ENCODE results near the gene EGLN2.
"Not testable (repeated sequence)": the region's sequence is repeated elsewhere in the genome, so short reads cannot be mapped to it uniquely, and the experiment has no call there.

Gene EGLN2

DNA sequence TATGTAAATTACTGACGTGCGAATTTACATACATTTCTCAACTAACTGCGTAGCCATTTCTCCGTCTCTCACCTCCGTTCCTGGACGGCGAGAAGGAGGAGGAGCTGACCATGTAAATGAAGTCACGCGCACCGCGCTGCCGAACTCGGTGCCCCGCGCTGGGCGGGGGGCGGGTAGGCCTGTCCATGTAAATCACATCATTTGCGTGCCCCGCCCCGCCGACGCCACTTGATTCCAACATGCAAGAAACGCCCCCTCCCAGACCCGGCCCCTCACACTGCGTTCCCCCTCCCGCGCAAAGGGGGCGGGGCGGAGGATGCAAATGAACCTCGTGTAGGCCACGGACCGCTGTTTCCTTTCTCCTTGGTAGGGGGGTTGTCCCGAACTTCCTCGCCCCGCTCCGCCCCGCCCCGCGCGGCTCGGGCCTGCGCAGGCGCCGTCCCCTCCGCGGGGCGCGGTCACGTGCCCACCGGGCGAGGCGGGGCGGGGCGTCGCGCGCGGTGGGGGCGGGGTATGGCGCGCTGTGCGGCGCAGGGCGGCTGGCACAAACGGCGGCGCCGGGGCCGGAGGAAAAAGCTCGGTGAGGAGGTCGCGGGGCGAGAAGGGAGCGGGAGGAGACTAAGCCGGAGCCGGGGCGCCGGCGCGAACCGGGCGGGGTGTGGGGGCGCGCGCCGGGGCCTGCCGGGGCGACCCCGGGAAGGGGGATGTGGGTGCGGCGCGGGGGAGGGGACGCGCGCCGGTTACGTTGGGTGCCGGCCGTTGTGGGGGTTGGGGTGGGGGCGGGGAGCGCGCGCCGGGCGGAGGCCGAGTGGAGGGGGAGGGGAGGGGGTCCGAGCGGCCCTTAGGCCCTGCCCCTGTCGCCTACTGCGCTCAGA is at the start of gene EGLN2:
EGLN2 (plus strand) TSS at position 509 of the 875 bp plus-strand sequence. CDS start 1,382 bp downstream, outside the sequence.
- peak; percentile 100 for DNase-seq

DNA sequence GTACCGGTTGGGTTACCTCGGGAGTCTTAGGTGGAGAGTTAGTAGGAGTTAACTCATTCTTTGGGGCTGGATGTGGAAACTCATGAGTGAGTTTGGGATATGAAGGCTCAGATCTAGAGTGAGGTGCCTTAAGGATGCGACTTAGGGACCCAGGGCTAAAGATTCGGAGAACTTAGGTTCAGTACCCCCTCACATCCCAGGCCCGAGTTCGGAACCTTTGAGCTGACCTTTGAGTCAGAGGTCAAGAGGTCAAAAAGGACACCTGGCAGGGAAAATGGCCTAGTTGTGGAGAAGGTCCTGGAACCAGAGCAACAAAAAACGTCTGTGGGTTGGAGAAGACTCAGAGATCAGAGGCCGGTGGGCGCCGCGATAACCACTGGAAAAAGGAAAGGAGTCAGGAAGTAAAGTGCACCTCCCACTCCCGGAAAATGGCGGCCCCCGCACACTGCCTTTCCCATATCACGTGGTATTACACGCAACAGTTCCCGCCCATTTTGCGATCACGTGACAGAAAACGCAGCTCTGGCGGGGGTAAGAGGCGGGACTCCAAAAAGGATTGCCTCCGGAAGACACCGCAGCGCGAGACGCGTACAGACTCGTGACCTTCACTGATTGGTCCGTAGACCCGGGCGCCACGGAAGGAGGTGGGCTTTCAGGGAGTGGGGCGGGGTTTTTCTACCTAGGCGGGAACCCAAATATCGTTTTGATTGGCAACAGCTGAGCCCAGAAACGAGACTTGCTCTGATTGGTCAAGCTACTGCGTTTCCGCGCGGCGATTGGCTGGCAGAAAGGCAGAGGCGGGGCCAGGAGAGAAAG is 48.7 kb upstream of the EGLN2 start, which contains the start of gene ACTMAP:
ACTMAP (minus strand) TSS at position 420 of the 816 bp plus-strand sequence. CDS start 674 bp downstream, outside the sequence.
- DNase-seq, result peak; percentile 100

DNA sequence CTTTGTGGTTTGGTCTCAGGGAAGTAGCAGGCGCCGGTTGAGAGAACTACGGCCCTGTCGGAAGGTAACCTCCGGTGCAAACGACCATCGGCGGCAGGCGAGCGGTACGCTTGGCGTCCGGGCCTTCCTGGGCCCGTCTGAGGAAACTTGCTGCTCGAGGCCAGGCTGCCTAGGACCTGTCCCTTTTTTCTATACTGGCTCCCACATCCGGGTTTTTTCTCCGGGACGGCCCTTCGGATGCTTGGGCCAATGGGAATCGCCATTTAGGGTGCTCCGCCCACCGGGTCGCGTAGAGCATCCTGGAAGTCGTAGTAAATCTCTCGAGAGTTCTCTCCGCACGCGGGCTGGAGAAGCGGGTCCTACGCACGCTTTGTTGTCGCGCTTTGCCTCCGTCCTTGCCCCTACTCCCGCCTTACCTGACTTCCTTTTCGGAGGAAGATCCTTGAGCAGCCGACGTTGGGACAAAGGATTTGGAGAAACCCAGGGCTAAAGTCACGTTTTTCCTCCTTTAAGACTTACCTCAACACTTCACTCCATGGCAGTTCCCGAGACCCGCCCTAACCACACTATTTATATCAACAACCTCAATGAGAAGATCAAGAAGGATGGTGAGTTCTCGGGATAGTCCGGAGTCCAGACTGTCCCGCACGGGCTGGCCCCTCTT is 48.0 kb upstream of the EGLN2 start, which contains the start of gene SNRPA:
SNRPA (plus strand) TSS at position 330 of the 664 bp plus-strand sequence; CDS start at position 536, 206 bp downstream.
- DNase-seq, result peak; percentile 99

DNA sequence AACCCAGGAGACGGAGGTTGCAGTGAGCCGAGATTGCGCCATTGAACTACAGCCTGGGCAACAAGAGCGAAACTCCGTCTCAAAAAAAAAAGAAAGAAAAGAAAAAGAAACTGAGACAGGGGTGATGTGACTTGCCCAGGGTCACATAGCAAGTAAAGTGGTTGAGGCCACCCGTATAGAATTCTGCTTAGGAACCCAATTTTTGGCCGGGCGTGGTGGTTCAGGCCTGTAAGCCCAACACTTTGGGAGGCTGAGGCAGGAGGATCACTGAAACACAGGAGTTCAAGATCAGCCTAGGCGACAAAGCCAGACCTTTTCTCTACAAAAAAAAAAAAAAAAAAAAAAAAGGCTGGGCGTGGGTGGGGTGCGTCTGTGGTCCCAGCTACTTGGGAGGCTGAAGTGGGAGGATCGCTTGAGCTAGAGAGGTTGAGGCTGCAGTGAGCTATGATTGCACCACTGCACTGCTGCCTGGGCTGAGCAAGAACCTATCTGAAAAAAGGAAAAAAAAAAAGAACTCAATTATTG is 46.7 kb upstream of the EGLN2 start:
- no peak for DNase-seq

- no peak for DNase-seq
These were observed 44.3 kb upstream of the EGLN2 start for GRCh38 chr19:40754611-40755247.

- DNase-seq, result no peak
These were observed 43.8 kb upstream of the EGLN2 start for GRCh38 chr19:40755248-40755624.

DNA sequence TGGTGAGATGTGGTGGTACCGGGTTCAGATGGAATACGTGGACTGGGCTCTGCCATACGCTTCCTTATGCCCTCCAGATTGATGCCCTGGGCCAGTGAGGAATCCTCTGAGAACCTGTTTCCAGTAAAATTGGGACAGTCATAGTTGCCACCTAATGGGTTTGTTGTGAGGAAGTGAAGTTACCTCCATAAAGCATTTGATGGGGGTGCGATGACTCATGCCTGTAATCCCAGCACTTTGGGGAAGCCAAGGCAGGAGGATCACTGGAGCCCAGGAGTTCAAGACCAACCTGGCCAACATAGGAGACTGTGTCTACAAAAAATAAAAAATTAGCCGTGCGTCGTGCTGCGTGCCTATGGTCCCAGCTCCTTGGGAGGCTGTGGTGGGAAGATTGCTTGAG is 43.2 kb upstream of the EGLN2 start:
- DNase-seq, result no peak

GRCh38 chr19:40756502-40757110 is 42.4 kb upstream of the EGLN2 start:
- no peak for DNase-seq

- DNase-seq, result no peak
These were observed 40.5 kb upstream of the EGLN2 start for GRCh38 chr19:40758491-40758890.

DNA sequence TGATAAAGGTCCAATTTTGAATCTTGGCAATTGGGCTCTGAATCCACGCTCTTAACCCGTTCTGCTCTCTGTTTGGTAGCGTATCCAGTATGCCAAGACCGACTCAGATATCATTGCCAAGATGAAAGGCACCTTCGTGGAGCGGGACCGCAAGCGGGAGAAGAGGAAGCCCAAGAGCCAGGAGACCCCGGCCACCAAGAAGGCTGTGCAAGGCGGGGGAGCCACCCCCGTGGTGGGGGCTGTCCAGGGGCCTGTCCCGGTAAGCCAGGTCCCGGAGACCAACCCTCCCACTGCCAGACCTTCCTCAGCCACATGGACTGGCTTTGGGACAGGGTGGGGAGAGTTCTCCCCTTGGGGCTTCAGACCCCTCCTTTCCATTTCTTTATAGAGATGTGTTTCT is 39.6 kb upstream of the EGLN2 start:
- no peak for DNase-seq

- no peak for DNase-seq
These were observed 36.1 kb upstream of the EGLN2 start for GRCh38 chr19:40762754-40763470.

DNA sequence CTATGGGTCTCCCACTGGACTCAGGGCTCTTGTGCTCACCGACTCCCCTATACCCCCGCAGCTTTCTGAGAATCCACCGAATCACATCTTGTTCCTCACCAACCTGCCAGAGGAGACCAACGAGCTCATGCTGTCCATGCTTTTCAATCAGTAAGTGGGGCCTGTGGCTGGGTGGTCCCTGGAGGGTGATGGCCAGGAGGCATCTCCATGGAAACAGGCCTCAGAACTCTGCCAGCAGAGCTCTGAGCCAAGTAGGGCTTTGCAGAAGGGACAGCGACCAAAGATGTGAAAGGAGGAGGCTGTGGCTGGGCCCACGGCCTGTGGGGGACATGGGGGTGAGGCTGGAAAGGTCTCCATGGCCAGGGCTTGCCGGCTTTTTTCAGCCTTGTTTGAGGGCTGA is 35.5 kb upstream of the EGLN2 start:
- DNase-seq, result no peak

DNA sequence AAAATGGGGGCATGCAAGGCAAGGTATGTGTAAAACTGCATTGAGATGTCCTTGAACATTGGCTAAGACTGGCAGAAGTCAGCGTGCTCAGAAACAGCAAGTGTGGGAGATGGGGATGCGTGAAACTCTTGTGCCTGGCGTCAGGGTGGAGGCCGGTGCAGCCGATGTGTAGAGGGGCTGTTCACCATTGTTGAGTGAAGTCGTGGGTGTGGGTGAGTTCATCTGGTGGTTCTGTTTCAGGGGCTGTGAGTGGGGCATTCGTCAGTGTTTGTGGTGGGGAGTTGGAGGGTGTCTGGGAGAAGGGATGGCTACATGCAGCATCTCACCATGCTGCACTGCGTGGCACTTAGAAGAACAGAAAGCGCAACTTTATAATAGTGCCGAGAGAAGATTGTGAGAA is 35.0 kb upstream of the EGLN2 start:
- DNase-seq, result no peak

DNA sequence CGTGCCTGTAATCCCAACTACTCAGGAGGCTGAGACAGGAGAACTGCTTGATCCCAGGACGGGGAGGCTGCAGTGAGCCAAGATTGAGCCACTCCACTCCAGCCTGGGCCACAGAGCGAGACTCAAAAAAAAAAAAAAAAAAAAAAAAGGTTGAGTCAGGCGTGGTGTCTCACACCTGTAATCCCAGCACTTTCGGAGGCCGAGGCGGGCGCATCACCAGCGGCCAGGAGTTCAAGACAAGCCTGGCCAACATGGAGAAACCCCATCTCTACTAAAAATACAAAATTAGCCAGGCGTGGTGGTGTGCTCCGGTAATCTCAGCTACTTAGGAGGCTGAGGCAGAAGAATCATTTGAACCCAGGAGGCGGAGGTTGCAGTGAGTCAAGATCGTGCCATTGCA is 32.6 kb upstream of the EGLN2 start:
- not testable (repeated sequence) for DNase-seq

DNA sequence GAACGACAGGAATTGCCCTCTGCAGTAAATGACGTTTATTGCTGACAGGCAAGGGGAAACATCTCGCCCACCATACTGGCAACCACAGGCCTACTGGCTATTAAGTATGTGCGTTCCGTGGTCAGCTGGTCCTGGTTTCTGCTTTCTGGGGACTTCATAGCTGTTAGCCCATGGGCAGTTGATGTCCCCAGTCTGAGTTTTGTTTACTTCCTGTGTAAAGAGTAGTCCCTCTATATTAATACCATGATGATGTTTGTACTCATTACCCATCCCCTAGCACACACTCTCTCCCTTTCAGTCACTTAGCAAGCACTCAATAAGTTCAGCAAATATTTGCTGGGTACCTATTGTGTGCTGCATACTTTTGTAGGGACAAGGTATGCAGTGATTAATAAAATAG is 30.1 kb upstream of the EGLN2 start:
- no peak for DNase-seq

DNA sequence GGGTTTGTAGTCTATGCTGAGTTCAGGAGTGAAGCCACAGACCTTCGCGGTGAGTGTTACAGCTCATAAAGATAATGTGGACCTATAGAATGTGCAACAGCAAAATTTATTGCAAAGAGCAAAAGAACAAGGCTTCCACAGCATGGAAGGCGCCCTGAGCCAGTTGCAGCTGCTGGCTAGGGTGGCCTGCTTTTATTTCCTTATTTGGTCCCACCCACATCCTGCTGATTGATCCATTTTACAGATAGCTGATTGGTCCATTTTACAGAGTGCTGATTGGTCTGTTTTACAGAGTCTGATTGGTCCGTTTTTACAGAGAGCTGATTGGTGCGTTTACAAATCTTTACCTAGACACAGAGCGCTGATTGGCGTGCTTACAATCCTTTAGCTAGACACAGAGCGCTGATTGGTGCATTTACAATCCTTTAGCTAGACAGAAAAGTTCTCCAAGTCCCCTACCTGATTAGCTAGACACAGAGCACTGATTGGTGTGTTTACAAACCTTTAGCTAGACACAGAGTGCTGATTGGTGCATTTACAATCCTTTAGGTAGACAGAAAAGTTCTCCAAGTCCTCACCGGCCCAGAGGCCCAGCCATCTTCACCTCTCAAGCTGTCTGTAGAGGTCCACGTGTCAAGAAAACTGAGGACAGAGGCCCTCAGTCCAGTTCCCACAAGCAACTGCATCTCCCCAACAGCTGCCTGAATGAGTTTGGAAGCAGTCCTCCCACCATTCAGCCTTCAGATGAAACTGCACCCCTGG is 27.7 kb upstream of the EGLN2 start:
- DNase-seq, result peak; percentile 59

DNA sequence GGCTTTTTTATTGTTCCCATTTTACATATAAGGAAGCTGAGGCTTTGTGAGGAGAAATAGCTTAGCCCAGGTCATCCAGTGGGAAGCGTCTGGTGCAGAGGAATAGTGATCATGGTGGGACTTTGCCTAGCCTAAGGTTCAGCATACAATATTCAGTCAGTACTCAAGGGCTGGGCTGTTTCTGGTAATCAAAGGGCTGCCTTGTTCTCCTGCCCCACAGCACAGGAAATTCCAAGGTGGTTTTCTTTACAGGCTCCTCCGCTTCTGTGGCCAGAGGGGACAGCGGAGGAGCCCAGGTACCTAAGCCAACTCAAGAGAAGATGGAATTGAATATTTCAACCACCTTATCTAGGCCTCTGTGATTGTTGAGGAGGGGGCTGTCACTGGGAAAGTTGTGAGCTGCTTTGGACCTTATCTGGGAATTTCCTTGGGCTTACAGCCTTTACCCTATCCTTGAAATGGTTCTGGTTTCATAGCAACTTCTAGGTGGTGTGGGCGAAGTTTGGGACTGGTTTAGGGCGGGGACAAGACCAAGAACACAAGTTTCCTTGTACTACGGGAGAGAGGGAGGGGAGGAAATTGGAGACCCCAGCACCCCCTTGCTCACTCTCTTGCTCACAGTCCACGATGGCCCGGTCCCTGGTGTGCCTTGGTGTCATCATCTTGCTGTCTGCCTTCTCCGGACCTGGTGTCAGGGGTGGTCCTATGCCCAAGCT is 23.9 kb upstream of the EGLN2 start, which contains the start of gene MIA:
MIA (plus strand) TSS at position 606 of the 716 bp plus-strand sequence; CDS start at position 628, 22 bp downstream.
- DNase-seq, result no peak

GRCh38 chr19:40775632-40776022 is 23.4 kb upstream of the EGLN2 start:
- no peak for DNase-seq

DNA sequence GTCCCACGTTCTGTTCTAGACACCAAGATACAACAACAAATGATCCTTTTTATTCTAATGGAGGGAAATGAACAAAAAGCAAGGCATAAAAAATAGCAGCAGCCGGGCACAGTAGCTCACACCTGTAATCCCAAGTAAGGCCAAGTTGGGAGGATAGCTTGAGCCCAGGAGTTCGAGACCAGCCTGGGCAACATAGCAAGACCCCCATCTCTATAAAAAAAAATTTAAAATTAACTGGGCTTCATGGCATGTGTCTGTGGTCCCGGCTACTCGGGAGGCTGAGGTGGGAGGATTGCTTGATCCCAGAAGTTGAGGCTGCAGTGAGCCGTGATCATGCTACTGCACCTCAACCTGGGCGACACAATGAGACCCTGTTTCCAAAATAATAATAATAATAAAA is 22.6 kb upstream of the EGLN2 start:
- no peak for DNase-seq

Measured in NCI-H69 (cell line).